ENCODE results near the gene TPSG1. TPM values are rescaled to one million over a fixed set of nuclear protein-coding genes. Genes with fewer than 3 reads are reported as not detected.

The TPSG1 gene
- total and polyA plus RNA-seq, 2 of the 13 experiments (the other 11 are each of a cell fraction or from before 2014, with no cell fraction given) = not detected

- TF ChIP-seq USF2 (IDR thresholded peaks at IDR 0.05; ENCODE audit: low read depth, low read length) = no peak
- no peak for TF ChIP-seq USF2 (CRISPR knock-in tag; IDR thresholded peaks at IDR 0.05; ENCODE audit: borderline replicate concordance)
- TF ChIP-seq THAP8 (CRISPR knock-in tag; IDR thresholded peaks at IDR 0.05; ENCODE audit: borderline replicate concordance) = no peak
- TF ChIP-seq ZHX2 (IDR thresholded peaks at IDR 0.05; ENCODE audit: low read depth) = no peak
- TF ChIP-seq ZHX2 (CRISPR knock-in tag; IDR thresholded peaks at IDR 0.05; ENCODE audit: borderline replicate concordance) = no peak
- no peak for TF ChIP-seq CC2D1A (CRISPR knock-in tag; IDR thresholded peaks at IDR 0.05)
- no peak for TF ChIP-seq SP1 (IDR thresholded peaks at IDR 0.05)
- TF ChIP-seq SP1 (CRISPR knock-in tag; IDR thresholded peaks at IDR 0.05) = no peak
- no peak for TF ChIP-seq TCF7L2 (IDR thresholded peaks at IDR 0.05; ENCODE audit: low read depth, low read length)
- no peak for TF ChIP-seq ZNF354B (CRISPR knock-in tag; IDR thresholded peaks at IDR 0.05)
- TF ChIP-seq PATZ1 (CRISPR knock-in tag; IDR thresholded peaks at IDR 0.05) = no peak
- TF ChIP-seq ARID3A (IDR thresholded peaks at IDR 0.05; ENCODE audit: low read depth, low read length) = no peak
- no peak for TF ChIP-seq ZNF687 (CRISPR knock-in tag; IDR thresholded peaks at IDR 0.05)
Measured at GRCh38 chr16:1262846-1263221, 37.8 kb upstream of the TPSG1 start (continued).

Data from HepG2 (cell line).